ENCODE results near the gene COL19A1.

Gene COL19A1

DNA sequence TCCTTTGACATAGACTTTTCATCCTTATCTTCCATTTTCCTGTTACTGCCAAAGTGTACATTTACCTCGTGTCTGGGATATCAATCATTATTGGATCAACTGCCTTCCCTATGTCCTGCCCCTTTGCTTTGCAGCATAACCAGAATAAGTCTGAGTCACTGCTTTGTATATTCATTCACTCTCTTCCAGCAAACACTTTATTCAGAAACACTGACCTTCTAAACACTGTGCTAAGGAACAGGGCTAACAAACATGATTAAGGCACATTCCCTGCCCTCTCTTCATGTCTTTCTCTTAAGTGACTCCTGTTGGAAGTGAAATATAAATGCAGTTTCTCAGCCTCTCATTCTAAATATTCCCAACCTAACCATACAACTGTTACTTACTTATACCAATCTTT is 66.9 kb downstream of the COL19A1 start:
- Histone ChIP-seq H2AFZ (ENCODE audit: low read length) (no peak overlapping the region), H3K4me1 (ENCODE audit: insufficient read depth, low read length, poor library complexity, severe bottlenecking) (no peaks in the 10 kb centered on the region), H3K79me2 (ENCODE audit: insufficient read depth, low read length) (no peaks in the 10 kb centered on the region), H3K9me2 (replicated peaks; ENCODE audit: low read depth, low read length) (no peaks in the 10 kb centered on the region), H3K9ac (ENCODE audit: low read depth, low read length, poor library complexity, severe bottlenecking) (no peak overlapping the region), H3K27me3 (ENCODE audit: insufficient read depth, low read length, poor library complexity, severe bottlenecking) (no peaks in the 10 kb centered on the region), H3F3A (ENCODE audit: low read depth) (no peaks in the 10 kb centered on the region), H3K9me3 (ENCODE audit: insufficient read depth, low read depth, low read length) (no peaks in the 10 kb centered on the region), H3K4me2 (ENCODE audit: low read depth, low read length, poor library complexity, severe bottlenecking) (no peak overlapping the region), H3K36me3 (ENCODE audit: insufficient read depth, low read length) (no peaks in the 10 kb centered on the region), H3K4me3 (ENCODE audit: low read length, poor library complexity, severe bottlenecking) (no peak overlapping the region), H4K20me1 (ENCODE audit: insufficient read depth, low read length, poor library complexity, severe bottlenecking) (no peaks in the 10 kb centered on the region)
- TF ChIP-seq EZH2phosphoT487 (IDR thresholded peaks at IDR 0.05; ENCODE audit: borderline replicate concordance), result no peak
- TF ChIP-seq, protein P1, sequence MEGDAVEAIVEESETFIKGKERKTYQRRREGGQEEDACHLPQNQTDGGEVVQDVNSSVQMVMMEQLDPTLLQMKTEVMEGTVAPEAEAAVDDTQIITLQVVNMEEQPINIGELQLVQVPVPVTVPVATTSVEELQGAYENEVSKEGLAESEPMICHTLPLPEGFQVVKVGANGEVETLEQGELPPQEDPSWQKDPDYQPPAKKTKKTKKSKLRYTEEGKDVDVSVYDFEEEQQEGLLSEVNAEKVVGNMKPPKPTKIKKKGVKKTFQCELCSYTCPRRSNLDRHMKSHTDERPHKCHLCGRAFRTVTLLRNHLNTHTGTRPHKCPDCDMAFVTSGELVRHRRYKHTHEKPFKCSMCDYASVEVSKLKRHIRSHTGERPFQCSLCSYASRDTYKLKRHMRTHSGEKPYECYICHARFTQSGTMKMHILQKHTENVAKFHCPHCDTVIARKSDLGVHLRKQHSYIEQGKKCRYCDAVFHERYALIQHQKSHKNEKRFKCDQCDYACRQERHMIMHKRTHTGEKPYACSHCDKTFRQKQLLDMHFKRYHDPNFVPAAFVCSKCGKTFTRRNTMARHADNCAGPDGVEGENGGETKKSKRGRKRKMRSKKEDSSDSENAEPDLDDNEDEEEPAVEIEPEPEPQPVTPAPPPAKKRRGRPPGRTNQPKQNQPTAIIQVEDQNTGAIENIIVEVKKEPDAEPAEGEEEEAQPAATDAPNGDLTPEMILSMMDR (conservative IDR thresholded peaks at IDR 0.05; ENCODE audit: low read length), result no peak

DNA sequence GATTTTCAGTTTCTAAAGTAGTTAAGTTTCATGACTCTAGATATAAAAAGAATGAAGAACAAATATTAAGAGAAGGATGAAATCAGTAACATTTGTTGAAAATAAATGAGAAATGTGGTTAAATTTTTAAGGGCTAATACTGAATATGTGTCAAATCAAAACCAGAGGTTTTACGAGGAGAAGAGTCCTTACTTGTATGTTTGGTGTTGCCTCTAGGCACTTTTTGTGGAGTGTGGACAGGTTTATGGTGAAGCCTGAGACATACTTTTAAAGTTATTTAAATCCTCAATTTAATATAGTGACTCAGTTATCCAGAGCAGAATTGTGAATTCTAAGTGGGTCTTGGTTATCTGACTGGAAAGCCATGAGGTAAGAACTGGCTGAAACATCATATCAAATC is 68.7 kb downstream of the COL19A1 start:
- H3F3A ChIP-seq (ENCODE audit: low read depth), result no peaks in the 10 kb centered on the region
- TF ChIP-seq, protein P1 (conservative IDR thresholded peaks at IDR 0.05; ENCODE audit: low read length), result no peak
- TF ChIP-seq EZH2phosphoT487 (IDR thresholded peaks at IDR 0.05; ENCODE audit: borderline replicate concordance), result no peak
- no peaks in the 10 kb centered on the region for H3K4me1 ChIP-seq (ENCODE audit: insufficient read depth, low read length, poor library complexity, severe bottlenecking)
- H4K20me1 ChIP-seq (ENCODE audit: insufficient read depth, low read length, poor library complexity, severe bottlenecking), result no peaks in the 10 kb centered on the region
- H3K9me3 ChIP-seq (ENCODE audit: insufficient read depth, low read depth, low read length), result no peaks in the 10 kb centered on the region
- H3K4me2 ChIP-seq (ENCODE audit: low read depth, low read length, poor library complexity, severe bottlenecking), result no peak overlapping the region
- H2AFZ ChIP-seq (ENCODE audit: low read length), result no peak overlapping the region
- no peak overlapping the region for H3K4me3 ChIP-seq (ENCODE audit: low read length, poor library complexity, severe bottlenecking)
- H3K27me3 ChIP-seq (ENCODE audit: insufficient read depth, low read length, poor library complexity, severe bottlenecking), result no peaks in the 10 kb centered on the region
- H3K9ac ChIP-seq (ENCODE audit: low read depth, low read length, poor library complexity, severe bottlenecking), result no peak overlapping the region
- no peaks in the 10 kb centered on the region for H3K79me2 ChIP-seq (ENCODE audit: insufficient read depth, low read length)
- H3K9me2 ChIP-seq (replicated peaks; ENCODE audit: low read depth, low read length), result no peaks in the 10 kb centered on the region
- H3K36me3 ChIP-seq (ENCODE audit: insufficient read depth, low read length), result no peaks in the 10 kb centered on the region

DNA sequence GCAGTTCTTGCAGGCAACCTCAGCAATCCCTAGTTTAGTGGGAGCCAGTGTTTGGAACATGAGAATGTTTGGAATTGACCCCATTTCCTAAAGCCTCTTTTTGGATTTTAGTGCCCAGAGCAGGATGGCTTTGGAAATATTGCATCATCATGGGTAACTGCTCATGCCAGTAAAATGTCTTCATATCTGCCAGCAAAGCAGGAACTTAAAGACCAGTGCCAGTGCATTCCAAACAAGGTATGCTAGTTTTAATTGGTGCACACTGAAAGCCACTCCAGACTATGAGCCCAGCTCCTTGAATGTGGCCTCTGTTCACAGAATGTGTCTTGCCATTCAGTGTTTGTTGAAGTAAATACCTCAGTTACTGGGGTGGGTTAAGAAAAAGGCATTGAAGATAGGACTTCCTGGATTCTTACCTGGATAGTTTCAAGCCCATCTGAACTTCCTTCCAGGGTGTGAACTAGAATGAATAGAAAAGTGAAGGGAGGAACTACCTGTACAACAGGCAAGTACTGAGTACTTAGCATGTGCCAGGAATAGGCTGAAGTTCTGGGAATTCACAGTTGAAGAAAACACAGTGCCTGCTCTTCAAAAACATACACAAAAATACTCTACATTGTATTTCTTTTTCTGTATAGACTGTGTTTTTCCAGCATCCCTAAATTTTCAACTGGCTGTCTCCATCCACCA is 70.5 kb downstream of the COL19A1 start:
- Histone ChIP-seq H3K9ac (ENCODE audit: low read depth, low read length, poor library complexity, severe bottlenecking) (no peak overlapping the region), H3K4me2 (ENCODE audit: low read depth, low read length, poor library complexity, severe bottlenecking) (no peak overlapping the region), H3F3A (ENCODE audit: low read depth) (no peaks in the 10 kb centered on the region), H3K4me1 (ENCODE audit: insufficient read depth, low read length, poor library complexity, severe bottlenecking) (no peaks in the 10 kb centered on the region), H4K20me1 (ENCODE audit: insufficient read depth, low read length, poor library complexity, severe bottlenecking) (no peaks in the 10 kb centered on the region), H3K27me3 (ENCODE audit: insufficient read depth, low read length, poor library complexity, severe bottlenecking) (no peaks in the 10 kb centered on the region), H3K9me2 (replicated peaks; ENCODE audit: low read depth, low read length) (no peaks in the 10 kb centered on the region), H3K4me3 (ENCODE audit: low read length, poor library complexity, severe bottlenecking) (no peak overlapping the region), H3K9me3 (ENCODE audit: insufficient read depth, low read depth, low read length) (no peaks in the 10 kb centered on the region), H2AFZ (ENCODE audit: low read length) (no peak overlapping the region), H3K79me2 (ENCODE audit: insufficient read depth, low read length) (no peaks in the 10 kb centered on the region), H3K36me3 (ENCODE audit: insufficient read depth, low read length) (no peaks in the 10 kb centered on the region)
- TF ChIP-seq, protein P1 (conservative IDR thresholded peaks at IDR 0.05; ENCODE audit: low read length), result no peak
- TF ChIP-seq EZH2phosphoT487 (IDR thresholded peaks at IDR 0.05; ENCODE audit: borderline replicate concordance), result no peak

Data from Loucy (cell line).